Coronary artery (tissue), 2 donors: ENCODE measurements around the gene CDH2.

Experiments
- DNase-seq: peaks from one replicate; pipeline ENCODE4 v3.0.0-alpha.2; 2017; ENCODE audit warnings: low spot score
- H3K27ac ChIP-seq, 2 donors: fragments of 200-600 bp; sonication (generic); one replicate each; pipeline ENCODE4 v1.5.1; 2016 to 2019
- H3K4me3 ChIP-seq: fragments of 200-600 bp; sonication (generic); 2 replicates; pipeline ENCODE4 v1.5.1; 2016; ENCODE audit warnings: mild to moderate bottlenecking, moderate library complexity
- CTCF ChIP-seq: fragments of 200-600 bp; sonication (generic); IDR thresholded peaks from one replicate; pipeline ENCODE4 v1.5.1; 2019; ENCODE audit warnings: antibody characterized with exemption

CDH2 gene

GRCh38 chr18:28112056-28112470 is 64.9 kb downstream of the CDH2 start:
- Histone ChIP-seq H3K4me3 (peak overlapping the region; percentile 19), H3K27ac (peak overlapping the region; percentile 65 to 73)
- TF ChIP-seq CTCF = no peak
- no peak for DNase-seq

DNA sequence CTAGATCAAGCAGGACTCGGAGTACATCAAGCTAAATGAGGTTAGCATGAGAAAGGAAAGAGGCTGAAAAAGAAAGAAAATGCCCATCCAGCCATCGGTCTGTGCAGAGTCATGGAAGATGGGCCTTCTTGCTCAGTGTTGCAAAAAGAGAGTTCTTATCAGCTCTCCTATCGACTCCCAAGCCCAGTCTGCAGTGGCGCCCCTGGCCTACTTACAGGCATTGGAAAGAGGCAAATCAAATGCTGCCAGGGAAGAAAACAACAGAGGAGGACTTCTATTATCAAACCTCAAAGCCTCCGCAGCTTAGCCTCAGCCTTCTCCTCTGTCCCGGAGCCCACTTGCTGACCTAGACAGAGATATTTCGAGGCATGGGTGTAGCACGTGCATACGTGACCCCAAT is 66.0 kb downstream of the CDH2 start:
- Histone ChIP-seq H3K27ac (peak overlapping the region; percentile 23 to 73), H3K4me3 (no peak overlapping the region)
- TF ChIP-seq CTCF = no peak
- no peak for DNase-seq

- no peak for TF ChIP-seq CTCF
- Histone ChIP-seq H3K4me3 (no peak overlapping the region), H3K27ac (peak overlapping the region in 1 of 2 donors; percentile 73)
- no peak for DNase-seq
Observed at GRCh38 chr18:28109781-28110560, 67.0 kb downstream of the CDH2 start.

DNA sequence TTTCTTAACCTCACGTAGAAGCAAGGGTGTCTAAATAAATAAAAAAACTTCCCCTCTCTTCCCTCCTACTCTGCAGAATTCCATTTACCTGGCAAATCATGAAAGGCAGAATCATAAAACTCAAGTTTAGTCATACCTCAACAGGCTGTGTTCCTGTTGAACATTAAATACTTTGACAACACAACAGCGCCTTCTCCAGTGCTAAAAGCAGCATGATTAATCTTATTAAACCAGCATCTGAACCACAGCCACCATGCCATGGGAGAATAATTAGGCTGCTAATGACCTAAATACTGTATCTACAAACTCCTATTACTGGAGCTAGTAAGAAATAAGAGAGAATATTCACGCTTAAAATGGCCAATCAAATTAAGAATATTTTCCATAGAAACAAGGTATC is 68.1 kb downstream of the CDH2 start:
- Histone ChIP-seq H3K4me3 (no peak overlapping the region), H3K27ac (peak overlapping the region in 1 of 2 donors; percentile 26)
- TF ChIP-seq CTCF = no peak
- DNase-seq = no peak

GRCh38 chr18:28108254-28108653 is 68.7 kb downstream of the CDH2 start:
- DNase-seq = no peak
- peak overlapping the region in 1 of 2 donors; percentile 32 for H3K27ac ChIP-seq
- TF ChIP-seq CTCF = no peak
- no peak overlapping the region for H3K4me3 ChIP-seq

DNA sequence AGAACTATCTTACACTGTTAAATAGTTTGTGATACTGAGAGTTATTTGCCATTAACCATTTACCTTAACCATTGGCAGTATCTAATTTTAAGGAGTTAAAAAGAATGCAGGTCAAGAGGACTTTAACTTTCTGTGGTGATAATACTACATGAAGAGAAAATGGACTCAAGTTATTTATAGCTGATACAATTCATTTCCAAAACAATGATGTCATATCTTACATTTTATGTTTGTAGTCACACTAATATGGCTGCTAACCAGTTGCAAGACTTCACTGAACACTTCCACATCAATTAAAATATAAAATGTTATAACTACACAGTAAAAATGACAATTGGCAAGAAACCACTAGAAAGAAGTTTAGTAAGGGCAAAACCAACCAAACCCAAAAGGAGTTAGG is 77.7 kb downstream of the CDH2 start:
- Histone ChIP-seq H3K4me3 (no peak overlapping the region), H3K27ac (no peak overlapping the region)
- DNase-seq = no peak
- TF ChIP-seq CTCF = no peak

DNA sequence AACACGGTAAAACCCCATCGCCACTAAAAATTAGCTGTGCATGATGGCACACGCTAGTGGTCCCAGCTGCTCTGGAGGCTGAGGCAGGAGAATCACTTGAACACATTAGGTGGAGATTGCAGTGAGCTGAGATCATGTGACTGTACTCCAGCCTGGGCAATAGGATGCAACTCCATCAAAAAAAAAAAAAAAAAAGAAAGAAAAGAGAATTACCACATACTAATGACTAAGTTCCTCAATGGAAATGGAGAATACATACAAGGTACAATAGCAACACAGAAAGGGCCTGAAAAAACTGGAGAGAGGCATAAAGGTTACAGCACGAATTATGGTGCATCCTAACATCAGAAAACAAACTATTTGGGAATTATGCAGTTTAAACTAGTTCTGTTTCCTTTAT is 81.3 kb downstream of the CDH2 start:
- no peak for DNase-seq
- Histone ChIP-seq H3K4me3 (no peak overlapping the region), H3K27ac (no peak overlapping the region)
- no peak for TF ChIP-seq CTCF
